ENCODE results near the gene TPST1. TPM values are rescaled to one million over a fixed set of nuclear protein-coding genes. Genes with fewer than 3 reads are reported as not detected.
"Not testable (repeated sequence)": the region's sequence is repeated elsewhere in the genome, so short reads cannot be mapped to it uniquely, and the experiment has no call there.

TPST1 gene
- total RNA-seq, 2 donors from 2014 or later: 1.6 to 4.4 TPM

DNA sequence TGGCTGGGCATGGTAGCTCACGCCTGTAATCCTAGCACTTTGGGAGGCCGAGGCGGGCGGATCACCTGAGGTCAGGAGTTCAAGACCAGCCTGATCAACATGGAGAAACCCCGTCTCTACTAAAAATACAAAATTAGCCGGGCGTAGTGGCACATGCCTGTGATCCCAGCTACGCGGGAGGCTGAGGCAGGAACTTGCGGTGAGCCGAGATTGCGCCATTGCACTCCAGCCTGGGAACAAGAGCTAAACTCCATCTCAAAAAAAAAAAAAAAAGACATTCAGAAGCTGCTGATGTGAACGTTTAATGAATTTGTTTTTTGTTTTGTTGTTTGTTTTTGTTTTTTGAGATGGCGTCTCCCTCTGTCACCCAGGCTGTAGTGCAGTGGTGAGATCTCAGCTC, 159.9 kb downstream of the TPST1 start:
- not testable (repeated sequence) for H3K27ac Mint-ChIP-seq; ATAC-seq; DNase-seq (ENCODE audit: low spot score in 2 of 2); H3K36me3 Mint-ChIP-seq; H3K9me3 Mint-ChIP-seq

DNA sequence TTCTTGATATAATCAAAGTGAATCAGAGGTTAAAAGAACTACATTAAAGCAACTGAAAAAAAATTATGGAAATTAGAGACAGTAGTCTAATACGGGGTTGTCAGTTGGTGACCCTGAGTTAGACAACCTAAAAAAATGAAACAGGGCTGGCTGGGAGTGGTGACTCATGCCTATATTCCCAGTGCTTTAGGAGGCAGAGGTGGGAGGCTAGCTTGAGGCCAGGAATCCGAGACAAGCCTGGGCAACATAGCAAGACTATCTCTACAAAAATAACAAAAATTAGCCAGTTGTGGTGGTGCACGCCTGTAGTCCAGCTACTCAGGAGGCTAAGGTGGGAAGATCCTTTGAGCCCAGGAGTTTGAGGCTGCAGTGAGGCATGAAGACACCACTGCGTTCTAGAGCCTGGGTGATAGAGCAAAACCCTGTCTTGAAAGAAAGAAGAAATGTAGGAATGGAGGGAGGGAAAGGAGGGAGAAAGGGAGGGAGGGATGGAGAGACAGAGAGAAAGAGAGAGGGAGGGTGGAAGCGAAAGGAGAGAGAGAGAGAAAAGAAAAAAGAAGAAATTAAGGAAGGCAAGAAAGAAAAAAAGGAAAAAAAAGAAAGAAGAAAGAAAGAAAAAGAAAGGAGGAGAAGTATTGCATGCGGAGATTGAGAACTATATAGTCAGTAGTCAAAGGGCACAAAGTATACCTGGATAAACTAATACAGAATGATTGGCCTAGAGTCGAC, 166.1 kb downstream of the TPST1 start:
- no peak overlapping the region for H3K27ac Mint-ChIP-seq
- ATAC-seq (no peak), DNase-seq (ENCODE audit: low spot score in 2 of 2) (no peak)
- no peaks in the 10 kb centered on the region for H3K36me3 Mint-ChIP-seq
- no peaks in the 10 kb centered on the region for H3K9me3 Mint-ChIP-seq

DNA sequence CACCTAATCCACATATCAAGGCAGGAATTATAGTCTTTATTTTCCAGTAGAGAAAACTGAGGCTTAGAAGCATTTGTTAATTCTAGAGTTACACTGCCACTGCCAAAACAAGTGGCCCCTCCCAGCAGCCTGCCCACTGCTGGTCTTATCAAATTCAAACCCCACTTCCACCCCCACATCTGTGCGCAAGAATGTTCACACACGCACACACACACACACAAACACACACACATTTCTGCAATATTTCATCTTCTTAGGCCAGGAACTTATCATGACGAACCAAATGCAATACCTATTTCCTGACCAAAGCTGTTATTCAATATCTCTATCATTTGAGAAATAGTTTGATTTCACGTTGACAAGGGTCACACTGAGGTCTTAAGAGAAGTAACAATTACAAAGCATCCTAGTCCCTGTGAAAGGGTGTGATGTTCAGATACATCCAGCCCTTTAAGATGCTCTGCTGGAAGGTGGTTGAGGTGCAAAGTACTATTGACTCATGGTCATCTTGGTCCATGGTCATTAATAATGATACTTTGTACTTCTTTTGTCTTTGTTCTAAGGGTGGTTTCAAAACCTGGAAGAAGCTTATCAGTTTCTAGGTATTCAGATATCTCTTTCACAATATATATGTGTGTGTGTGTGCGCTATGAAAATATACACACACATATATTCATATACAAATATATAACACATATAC, 169.2 kb downstream of the TPST1 start:
- H3K9me3 Mint-ChIP-seq; ATAC-seq; H3K27ac Mint-ChIP-seq; DNase-seq (ENCODE audit: low spot score in 2 of 2): not testable (repeated sequence)
- peaks cover 17 to 19% of the 10 kb centered on the region in 2 donors for H3K36me3 Mint-ChIP-seq

DNA sequence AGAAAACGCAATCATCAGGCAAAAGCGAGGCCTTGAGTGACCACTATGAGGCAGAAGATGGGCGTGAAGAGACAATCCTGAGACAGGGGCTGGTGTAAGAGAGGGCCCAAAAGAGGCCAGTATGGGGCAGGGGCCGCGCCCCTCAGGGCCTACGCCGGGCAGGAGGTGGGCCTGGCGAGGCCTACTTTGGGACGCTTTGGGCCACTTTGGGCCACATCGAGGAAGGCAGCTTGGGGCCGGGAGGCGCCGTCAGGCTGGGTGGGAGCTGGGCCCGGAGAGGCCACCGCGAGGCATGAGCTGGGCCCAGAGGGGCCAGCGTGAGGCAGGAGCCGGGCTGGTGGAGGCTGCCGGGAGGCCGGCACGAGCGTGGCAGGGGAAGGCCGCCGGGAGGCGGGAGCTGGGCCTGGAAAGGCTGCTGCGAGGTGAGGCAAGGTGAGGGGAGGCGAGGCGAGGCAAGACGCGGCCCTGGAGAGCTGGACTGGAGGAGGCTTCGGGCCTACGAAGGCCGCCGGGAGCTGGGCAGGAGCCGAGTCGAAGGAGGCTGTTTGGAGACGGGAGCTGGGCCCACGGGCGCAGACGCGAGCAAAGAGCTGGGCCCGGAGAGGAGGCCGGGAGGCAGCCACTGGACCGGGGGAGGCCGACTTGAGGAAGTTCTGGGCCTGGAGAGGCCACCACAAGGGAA, 171.3 kb downstream of the TPST1 start:
- no peak for ATAC-seq
- Mint-ChIP-seq H3K36me3 (peaks cover 20 to 21% of the 10 kb centered on the region in 2 donors), H3K9me3 (peaks cover 4% of the 10 kb centered on the region in 2 donors), H3K27ac (peak overlapping the region in 1 of 2 donors; percentile 44)
- DNase-seq (ENCODE audit: low spot score in 2 of 2): no peak

DNA sequence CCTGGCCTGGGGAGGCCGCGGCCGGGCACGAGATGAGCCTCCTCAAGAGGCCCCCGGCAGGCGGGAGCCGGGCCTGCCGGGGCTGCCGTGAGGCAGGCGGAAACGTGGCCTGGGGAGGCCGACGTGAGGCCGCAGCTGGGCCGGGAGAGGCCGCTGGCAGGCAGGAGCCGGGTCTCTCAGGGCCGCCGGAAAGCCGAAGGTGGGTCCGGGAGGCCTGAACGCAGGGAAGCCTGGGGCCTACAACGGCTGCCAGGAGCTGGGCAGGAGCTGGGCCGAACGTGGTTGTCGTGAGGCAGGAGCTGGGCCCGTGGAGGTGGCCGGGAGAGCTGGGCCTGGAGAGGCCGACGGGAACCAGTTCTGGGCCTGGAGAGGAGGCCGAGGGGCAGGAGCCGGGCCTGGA, 171.9 kb downstream of the TPST1 start:
- DNase-seq (ENCODE audit: low spot score in 2 of 2): no peak
- H3K9me3 Mint-ChIP-seq: peaks cover 4% of the 10 kb centered on the region in 2 donors

GRCh38 chr7:66377714-66378113, 172.6 kb downstream of the TPST1 start:
- ATAC-seq: no peak
- peaks cover 4% of the 10 kb centered on the region in 2 donors for H3K9me3 Mint-ChIP-seq
- no peak for DNase-seq (ENCODE audit: low spot score in 2 of 2)
- peak overlapping the region in 1 of 2 donors; percentile 75 for H3K27ac Mint-ChIP-seq
- peaks cover 20 to 21% of the 10 kb centered on the region in 2 donors for H3K36me3 Mint-ChIP-seq

More for the DNA sequence above, 171.9 kb downstream of the TPST1 start:
- no peak for ATAC-seq
- Mint-ChIP-seq H3K36me3 (peaks cover 20 to 21% of the 10 kb centered on the region in 2 donors), H3K27ac (no peak overlapping the region)

GRCh38 chr7:66379542-66380160, 174.5 kb downstream of the TPST1 start:
- peaks cover 20 to 21% of the 10 kb centered on the region in 2 donors for H3K36me3 Mint-ChIP-seq
- no peak overlapping the region for H3K27ac Mint-ChIP-seq
- H3K9me3 Mint-ChIP-seq: peaks cover 4% of the 10 kb centered on the region in 2 donors
- ATAC-seq: no peak
- DNase-seq (ENCODE audit: low spot score in 2 of 2): no peak

GRCh38 chr7:66380272-66380888, 175.2 kb downstream of the TPST1 start:
- Mint-ChIP-seq H3K36me3 (peaks cover 20 to 21% of the 10 kb centered on the region in 2 donors), H3K27ac (no peak overlapping the region), H3K9me3 (peaks cover 4% of the 10 kb centered on the region in 2 donors)
- DNase-seq (ENCODE audit: low spot score in 2 of 2): no peak
- ATAC-seq: no peak

GRCh38 chr7:66382182-66382923, 177.2 kb downstream of the TPST1 start:
- DNase-seq (ENCODE audit: low spot score in 2 of 2); ATAC-seq; H3K9me3 Mint-ChIP-seq; H3K27ac Mint-ChIP-seq: not testable (repeated sequence)
- peaks cover 20 to 21% of the 10 kb centered on the region in 2 donors for H3K36me3 Mint-ChIP-seq

DNA sequence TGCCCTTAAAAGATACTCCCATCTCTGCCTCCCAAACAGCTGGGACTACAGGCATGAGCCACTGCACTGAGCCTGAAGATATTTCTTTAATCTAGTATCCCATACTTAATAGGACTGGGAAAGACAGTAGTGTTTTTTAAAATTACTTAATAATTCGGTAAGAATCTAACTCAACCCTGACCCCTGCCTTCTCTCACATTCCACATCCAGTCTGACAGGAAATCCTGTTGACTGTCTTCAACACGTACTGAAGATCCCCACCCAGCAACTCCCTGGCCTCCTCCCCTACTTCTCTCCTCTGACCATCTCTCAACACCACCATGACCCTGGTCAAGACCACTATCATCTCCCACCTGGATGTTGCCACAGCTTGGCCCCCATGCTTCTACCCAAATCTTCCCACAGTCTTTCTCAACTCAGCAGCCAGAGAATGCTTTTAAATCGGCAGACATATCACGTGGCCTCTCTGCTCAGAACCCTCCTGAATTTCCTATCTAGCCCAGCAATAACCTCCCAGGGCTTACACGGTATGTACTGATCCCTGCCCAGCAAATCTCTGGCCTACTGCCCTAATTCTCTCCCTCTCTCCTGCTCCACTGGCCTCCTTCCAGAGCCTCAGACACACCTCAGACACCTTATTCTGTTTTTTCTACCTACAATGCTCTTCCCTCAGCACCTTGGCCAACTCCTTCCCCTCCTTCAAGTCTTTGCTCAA, 180.2 kb downstream of the TPST1 start:
- H3K36me3 Mint-ChIP-seq; H3K9me3 Mint-ChIP-seq; DNase-seq (ENCODE audit: low spot score in 2 of 2); ATAC-seq: not testable (repeated sequence)
- H3K27ac Mint-ChIP-seq: peak overlapping the region in 1 of 2 donors; percentile 10

GRCh38 chr7:66395128-66395571, 190.0 kb downstream of the TPST1 start:
- DNase-seq (ENCODE audit: low spot score in 2 of 2); H3K27ac Mint-ChIP-seq; H3K9me3 Mint-ChIP-seq; ATAC-seq; H3K36me3 Mint-ChIP-seq: not testable (repeated sequence)

GRCh38 chr7:66396052-66396451, 190.9 kb downstream of the TPST1 start:
- not testable (repeated sequence) for H3K27ac Mint-ChIP-seq; H3K36me3 Mint-ChIP-seq; DNase-seq (ENCODE audit: low spot score in 2 of 2); H3K9me3 Mint-ChIP-seq; ATAC-seq

- ATAC-seq; DNase-seq (ENCODE audit: low spot score in 2 of 2); H3K9me3 Mint-ChIP-seq: not testable (repeated sequence)
- Mint-ChIP-seq H3K36me3 (peaks cover 14 to 26% of the 10 kb centered on the region in 2 donors), H3K27ac (peak overlapping the region; percentile 55 to 70)
These were observed 193.7 kb downstream of the TPST1 start for GRCh38 chr7:66398841-66399240.

GRCh38 chr7:66399566-66399965, 194.4 kb downstream of the TPST1 start:
- ATAC-seq (no peak), DNase-seq (ENCODE audit: low spot score in 2 of 2) (no peak)
- Mint-ChIP-seq H3K27ac (peak overlapping the region; percentile 37 to 70), H3K36me3 (peaks cover 14 to 26% of the 10 kb centered on the region in 2 donors), H3K9me3 (peaks cover 5 to 6% of the 10 kb centered on the region in 2 donors)

- ATAC-seq (no peak), DNase-seq (ENCODE audit: low spot score in 2 of 2) (no peak)
- Mint-ChIP-seq H3K27ac (no peak overlapping the region), H3K36me3 (peaks cover 14 to 26% of the 10 kb centered on the region in 2 donors), H3K9me3 (peaks cover 5 to 6% of the 10 kb centered on the region in 2 donors)
These were observed 195.3 kb downstream of the TPST1 start for GRCh38 chr7:66400400-66400799.

Measured in activated naive CD4-positive, alpha-beta T cell treated with anti-CD3 and anti-CD28 coated beads, Interleukin-2, amount 50 U/mL, for 72 hours (primary cell).